SK-N-MC (cell line): ENCODE results near the gene SSR3.
A peak's percentile ranks its signal among the peaks of the same experiment; 100 is the strongest.

ENCODE experiments used
- DNase-seq: peaks from one replicate; pipeline ENCODE4 v3.0.0-alpha.2; 2011; ENCODE audit warnings: low read depth, low spot score
- H3K27ac ChIP-seq: fragments of 200-600 bp; sonication (generic); 2 replicates; pipeline ENCODE4 v1.5.1; 2016; ENCODE audit warnings: mixed run types
- H3K36me3 ChIP-seq: fragments of 200-600 bp; sonication (generic); 2 replicates; pipeline ENCODE4 v1.6.1; 2017; ENCODE audit warnings: antibody characterized with exemption, low read length, mixed read lengths; ENCODE audit not compliant: insufficient read depth
- H3K4me3 ChIP-seq: fragments of 200-600 bp; sonication (generic); 2 replicates; pipeline ENCODE4 v1.5.1; 2016
- H3K9ac ChIP-seq: fragments of 200-600 bp; sonication (generic); 2 replicates; pipeline ENCODE4 v1.8.0; 2017; ENCODE audit warnings: mixed run types, mixed read lengths; ENCODE audit not compliant: insufficient read length
- H3K9me3 ChIP-seq: fragments of 200-600 bp; sonication (generic); 2 replicates; pipeline ENCODE4 v1.6.1; 2017; ENCODE audit warnings: low read depth, mild to moderate bottlenecking, antibody characterized with exemption, low read length, moderate library complexity, mixed read lengths
- EZH2 ChIP-seq: fragments of 200-600 bp; sonication (generic); IDR thresholded peaks from one replicate; pipeline ENCODE4 v1.6.1; 2017; ENCODE audit warnings: antibody characterized with exemption
- FOXP2 ChIP-seq: optimal IDR thresholded peaks from 2 replicates; pipeline ENCODE3; 2011; ENCODE audit warnings: mild to moderate bottlenecking, moderate library complexity; ENCODE audit not compliant: insufficient read depth; ENCODE audit errors: extremely low read length, control extremely low read depth
- POLR2AphosphoS5 ChIP-seq: IDR thresholded peaks from 2 replicates; pipeline ENCODE4 v1.6.1; 2012; ENCODE audit warnings: mild to moderate bottlenecking, low read depth, low read length, borderline replicate concordance

The SSR3 gene

GRCh38 chr3:156548041-156548687, 6.8 kb downstream of the SSR3 start:
- TF ChIP-seq EZH2 (no peak), FOXP2 (no peak), POLR2AphosphoS5 (no peak)
- H3K9ac ChIP-seq = no peak overlapping the region
- peaks cover 100% of the 10 kb centered on the region for H3K36me3 ChIP-seq
- no peak overlapping the region for H3K27ac ChIP-seq
- no peak overlapping the region for H3K4me3 ChIP-seq
- no peaks in the 10 kb centered on the region for H3K9me3 ChIP-seq
- DNase-seq = no peak

GRCh38 chr3:156547637-156548036, 7.3 kb downstream of the SSR3 start:
- Histone ChIP-seq H3K27ac (no peak overlapping the region), H3K36me3 (peaks cover 100% of the 10 kb centered on the region), H3K9me3 (no peaks in the 10 kb centered on the region), H3K9ac (no peak overlapping the region), H3K4me3 (no peak overlapping the region)
- no peak for DNase-seq
- no peak for TF ChIP-seq POLR2AphosphoS5
- no peak for TF ChIP-seq EZH2

- H3K9me3 ChIP-seq = no peaks in the 10 kb centered on the region
- H3K36me3 ChIP-seq = peaks cover 97% of the 10 kb centered on the region
- peak overlapping the region; percentile 63 for H3K9ac ChIP-seq
- H3K27ac ChIP-seq = peak overlapping the region; percentile 95
- TF ChIP-seq EZH2 (no peak), FOXP2 (no peak), POLR2AphosphoS5 (no peak)
- no peak for DNase-seq
- peak overlapping the region; percentile 11; the same call in 1 of the 2 replicates for H3K4me3 ChIP-seq
Measured at GRCh38 chr3:156543043-156543555, 11.8 kb downstream of the SSR3 start.

GRCh38 chr3:156542101-156543042, 12.5 kb downstream of the SSR3 start:
- Histone ChIP-seq H3K9me3 (no peaks in the 10 kb centered on the region), H3K9ac (peak overlapping the region; percentile 63), H3K27ac (peak overlapping the region; percentile 95), H3K36me3 (peaks cover 97% of the 10 kb centered on the region), H3K4me3 (peak overlapping the region; percentile 46)
- TF ChIP-seq FOXP2 (no peak), POLR2AphosphoS5 (no peak)
- no peak for DNase-seq

GRCh38 chr3:156539802-156540201, 15.1 kb downstream of the SSR3 start:
- TF ChIP-seq FOXP2 (no peak), POLR2AphosphoS5 (no peak), EZH2 (no peak)
- peaks cover 73% of the 10 kb centered on the region for H3K36me3 ChIP-seq
- DNase-seq = no peak

GRCh38 chr3:156539051-156539450, 15.9 kb downstream of the SSR3 start:
- Histone ChIP-seq H3K4me3 (no peak overlapping the region), H3K9ac (no peak overlapping the region), H3K9me3 (no peaks in the 10 kb centered on the region), H3K27ac (no peak overlapping the region), H3K36me3 (peaks cover 65% of the 10 kb centered on the region)
- no peak for TF ChIP-seq POLR2AphosphoS5
- no peak for TF ChIP-seq FOXP2
- no peak for TF ChIP-seq EZH2
- DNase-seq = no peak

More at GRCh38 chr3:156539802-156540201, 15.1 kb downstream of the SSR3 start:
- H3K9me3 ChIP-seq = no peaks in the 10 kb centered on the region
- H3K4me3 ChIP-seq = no peak overlapping the region
- no peak overlapping the region for H3K27ac ChIP-seq
- no peak overlapping the region for H3K9ac ChIP-seq

GRCh38 chr3:156536524-156537316, 18.2 kb downstream of the SSR3 start:
- H3K4me3 ChIP-seq = no peak overlapping the region
- H3K36me3 ChIP-seq = peaks cover 42% of the 10 kb centered on the region
- H3K9me3 ChIP-seq = no peaks in the 10 kb centered on the region
- H3K9ac ChIP-seq = no peak overlapping the region
- DNase-seq = no peak
- H3K27ac ChIP-seq = no peak overlapping the region
- TF ChIP-seq POLR2AphosphoS5 = 0 out of 2 replicates have a peak, but pooled peaks have one; percentile 23
- TF ChIP-seq EZH2 = no peak
- TF ChIP-seq FOXP2 = no peak

GRCh38 chr3:156535798-156536197, 19.1 kb downstream of the SSR3 start:
- no peak overlapping the region for H3K4me3 ChIP-seq
- no peak overlapping the region for H3K9ac ChIP-seq
- H3K9me3 ChIP-seq = no peaks in the 10 kb centered on the region
- DNase-seq = no peak
- peaks cover 33% of the 10 kb centered on the region for H3K36me3 ChIP-seq
- TF ChIP-seq FOXP2 (no peak), EZH2 (no peak), POLR2AphosphoS5 (no peak)
- no peak overlapping the region for H3K27ac ChIP-seq
